ENCODE measurements around the gene SYT5. TPM values are rescaled to one million over a fixed set of nuclear protein-coding genes. Genes with fewer than 3 reads are reported as not detected.
A peak's percentile ranks its signal among the peaks of the same experiment; 100 is the strongest.

Gene SYT5
- total and polyA plus RNA-seq, 10 of the 15 experiments (the other 5 are each of a cell fraction or from before 2014, with no cell fraction given) = 0.04 to 0.79 (median 0.26) TPM; not detected in 7

GRCh38 chr19:55229145-55229788, 49.2 kb upstream of the SYT5 start:
- H3K36me3 ChIP-seq (ENCODE audit: control insufficient read depth in 2 of 2, insufficient read depth in 2 of 2, low read length in 1 of 2) = peaks cover 11 to 41% of the 10 kb centered on the region in 2 experiments; a peak in 3 of 4 replicates
- peaks cover 3% of the 10 kb centered on the region; the same call in 1 of the 2 replicates for H4K20me1 ChIP-seq (ENCODE audit: control insufficient read depth, insufficient read depth)
- RAD21 ChIA-PET (ENCODE audit: unreplicated experiment) = no interaction called here
- no peak overlapping the region for H3K4me2 ChIP-seq (ENCODE audit: control insufficient read depth, insufficient read depth)
- no TSS peak for BruUV-seq (replicated peaks)
- in situ Hi-C loops (cut with MboI) (no loop called here), intact Hi-C loops (cut with micrococcal nuclease; ENCODE audit: unreplicated experiment) (no loop called here)
- H3K9ac ChIP-seq (ENCODE audit: control insufficient read depth, insufficient read depth, low read length) = no peak overlapping the region
- H3K27ac ChIP-seq (ENCODE audit: control insufficient read depth, insufficient read depth) = no peak overlapping the region
- WGBS (ENCODE audit: insufficient coverage, insufficient replicate concordance, low lambda C conversion rate, missing lambda C conversion rate) = 93% methylated on average over 18 of the region's 18 CpGs
- CTCF ChIA-PET = no interaction called here
- DNase-seq (ENCODE audit: low read depth, low spot score) = no peak
- H3K4me1 ChIP-seq (ENCODE audit: control insufficient read depth, insufficient read depth, low read length) = no peaks in the 10 kb centered on the region
- no peak for TF ChIP-seq KDM1A (IDR thresholded peaks at IDR 0.05; ENCODE audit: borderline replicate concordance)
- no peaks in the 10 kb centered on the region for H3K9me3 ChIP-seq (replicated peaks; ENCODE audit: control insufficient read depth, insufficient read depth, low read length)
- H3K4me3 ChIP-seq = no peak overlapping the region
- H3K27me3 ChIP-seq (replicated peaks in 1 of 2; ENCODE audit: control insufficient read depth in 2 of 2, insufficient read depth in 2 of 2, low read length in 1 of 2) = no peaks in the 10 kb centered on the region
- no peak for ATAC-seq
- no peaks in the 10 kb centered on the region for H3K79me2 ChIP-seq (ENCODE audit: control insufficient read depth, insufficient read depth, low read length)
- H2AFZ ChIP-seq (ENCODE audit: control insufficient read depth, low read depth, low read length) = no peak overlapping the region
- no peak for FAIRE-seq
- SMC1A ChIA-PET (ENCODE audit: uncharacterized antibody, unreplicated experiment) = no interaction called here
- POLR2A ChIA-PET = no interaction called here

- ChIA-PET RAD21 (ENCODE audit: unreplicated experiment) (no interaction called here), POLR2A (no interaction called here), CTCF (no interaction called here), SMC1A (ENCODE audit: uncharacterized antibody, unreplicated experiment) (no interaction called here)
- H3K27me3 ChIP-seq (replicated peaks in 1 of 2; ENCODE audit: control insufficient read depth in 2 of 2, insufficient read depth in 2 of 2, low read length in 1 of 2) = no peaks in the 10 kb centered on the region
- H3K79me2 ChIP-seq (ENCODE audit: control insufficient read depth, insufficient read depth, low read length) = no peaks in the 10 kb centered on the region
- H3K9me3 ChIP-seq (replicated peaks; ENCODE audit: control insufficient read depth, insufficient read depth, low read length) = no peaks in the 10 kb centered on the region
- H3K27ac ChIP-seq (ENCODE audit: control insufficient read depth, insufficient read depth) = no peak within 1 kb of the TSS
- no peak for ATAC-seq
- H3K9ac ChIP-seq (ENCODE audit: control insufficient read depth, insufficient read depth, low read length) = no peak within 1 kb of the TSS
- no peak for DNase-seq (ENCODE audit: low read depth, low spot score)
- in situ Hi-C loops (cut with MboI) (no loop called here), intact Hi-C loops (cut with micrococcal nuclease; ENCODE audit: unreplicated experiment) (no loop called here)
- no peak for FAIRE-seq
- no peak within 1 kb of the TSS for H2AFZ ChIP-seq (ENCODE audit: control insufficient read depth, low read depth, low read length)
- 89% methylated on average over 12 of the region's 12 CpGs for WGBS (ENCODE audit: insufficient coverage, insufficient replicate concordance, low lambda C conversion rate, missing lambda C conversion rate)
- BruUV-seq (replicated peaks) = no TSS peak
- H3K36me3 ChIP-seq (ENCODE audit: control insufficient read depth in 2 of 2, insufficient read depth in 2 of 2, low read length in 1 of 2) = peaks cover 8 to 41% of the 10 kb centered on the region in 2 experiments; a peak in 3 of 4 replicates
- H3K4me2 ChIP-seq (ENCODE audit: control insufficient read depth, insufficient read depth) = no peak within 1 kb of the TSS
- peaks cover 3% of the 10 kb centered on the region; the same call in 1 of the 2 replicates for H4K20me1 ChIP-seq (ENCODE audit: control insufficient read depth, insufficient read depth)
- H3K4me1 ChIP-seq (ENCODE audit: control insufficient read depth, insufficient read depth, low read length) = no peaks in the 10 kb centered on the region
- H3K4me3 ChIP-seq = no peak within 1 kb of the TSS
- TF ChIP-seq PML (IDR thresholded peaks at IDR 0.05; ENCODE audit: low read length) = 0 out of 2 replicates have a peak, but pooled peaks have one; percentile 35
- no peak for TF ChIP-seq ZNF207 (IDR thresholded peaks at IDR 0.05; ENCODE audit: borderline replicate concordance)
Measured at GRCh38 chr19:55228403-55229031, 48.4 kb upstream of the SYT5 start, which contains the start of gene TMEM86B. Gene TMEM86B, minus strand, starts transcription at chr19:55228763. Its CDS starts 22 bp downstream, at chr19:55228741.
